CD14-positive monocyte (primary cell): ENCODE measurements around the gene PLPPR5. TPM values are rescaled to one million over a fixed set of nuclear protein-coding genes. Genes with fewer than 3 reads are reported as not detected.

ENCODE experiments used
- DNase-seq, 3 donors: peaks; one replicate each; pipeline ENCODE4 v3.0.0-alpha.2; 2011 to 2022
- H2AFZ ChIP-seq: 2 replicates; pipeline ENCODE4 v1.6.0; 2012; ENCODE audit warnings: mild to moderate bottlenecking, low read depth, low read length, inconsistent platforms; ENCODE audit not compliant: insufficient read depth, poor library complexity, severe bottlenecking
- H3K27ac ChIP-seq, 2 donors: 1 replicate in 1 of 2; 2 replicates in 1 of 2; pipeline ENCODE4 v1.5.1; 2012 to 2013; ENCODE audit warnings: low read length in 2 of 2, control low read depth in 1 of 2, inconsistent platforms in 1 of 2, low read depth in 1 of 2, mild to moderate bottlenecking in 1 of 2
- H3K27me3 ChIP-seq, 2 donors: one replicate each; pipeline versions ENCODE4 v1.6.0 to v1.6.1; 2011 to 2013; ENCODE audit warnings: low read length in 2 of 2; ENCODE audit not compliant: control insufficient read depth in 2 of 2, insufficient read depth in 2 of 2
- H3K36me3 ChIP-seq, 2 donors: replicated peaks in 1 of 2; 1 replicate in 1 of 2; 2 replicates in 1 of 2; pipeline versions ENCODE4 v1.5.1 to v1.6.1; 2012 to 2013; ENCODE audit warnings: low read length in 2 of 2, control low read depth in 1 of 2, inconsistent platforms in 1 of 2, mild to moderate bottlenecking in 1 of 2; ENCODE audit not compliant: insufficient read depth in 2 of 2, control insufficient read depth in 1 of 2
- H3K4me1 ChIP-seq, 2 donors: 1 replicate in 1 of 2; 2 replicates in 1 of 2; pipeline versions ENCODE4 v1.5.1 to v1.6.1; 2012 to 2013; ENCODE audit warnings: low read length in 2 of 2, control low read depth in 1 of 2, inconsistent platforms in 1 of 2, mild to moderate bottlenecking in 1 of 2, moderate library complexity in 1 of 2; ENCODE audit not compliant: insufficient read depth in 2 of 2, control insufficient read depth in 1 of 2
- H3K4me2 ChIP-seq: replicated peaks from 2 replicates; pipeline ENCODE3; 2012; ENCODE audit warnings: low read length, moderate library complexity, mild to moderate bottlenecking; ENCODE audit not compliant: poor library complexity, severe bottlenecking; ENCODE audit errors: extremely low read depth
- H3K4me3 ChIP-seq, 3 experiments: fragments of 200-600 bp in 1 of 3; sonication (generic) in 1 of 3; replicated peaks in 1 of 3; 1 replicate in 2 of 3; 2 replicates in 1 of 3; pipeline ENCODE4 v1.5.1; 2011 to 2013; ENCODE audit warnings: low read length in 3 of 3, mild to moderate bottlenecking in 3 of 3, control low read depth in 2 of 3, low read depth in 2 of 3, inconsistent platforms in 1 of 3, moderate library complexity in 1 of 3
- H3K79me2 ChIP-seq: 2 replicates; pipeline ENCODE4 v1.6.0; 2012; ENCODE audit warnings: mild to moderate bottlenecking, control low read depth, inconsistent platforms, low read length, moderate library complexity; ENCODE audit not compliant: insufficient read depth
- H3K9ac ChIP-seq: 2 replicates; pipeline ENCODE4 v1.6.0; 2017; ENCODE audit warnings: low read length, mild to moderate bottlenecking; ENCODE audit not compliant: insufficient read depth, poor library complexity, severe bottlenecking
- H3K9me3 ChIP-seq, 2 donors: replicated peaks in 1 of 2; 1 replicate in 1 of 2; 2 replicates in 1 of 2; pipeline versions ENCODE4 v1.5.1 to v1.6.1; 2012 to 2013; ENCODE audit warnings: low read length in 2 of 2, control low read depth in 1 of 2; ENCODE audit not compliant: control insufficient read depth in 1 of 2, insufficient read depth in 1 of 2
- H4K20me1 ChIP-seq: 2 replicates; pipeline ENCODE4 v1.6.0; 2012; ENCODE audit warnings: mild to moderate bottlenecking, low read length, control low read depth, moderate library complexity; ENCODE audit not compliant: insufficient read depth
- H3K27ac Mint-ChIP-seq, 7 donors: one replicate each; pipeline ENCODE4 v1.8.0; 2020; ENCODE audit warnings: mild to moderate bottlenecking in 7 of 7, mixed read lengths in 7 of 7, moderate library complexity in 6 of 7, inconsistent platforms in 2 of 7
- H3K27me3 Mint-ChIP-seq, 3 donors: one replicate each; pipeline ENCODE4 v1.8.0; 2021 to 2022; ENCODE audit warnings: low read depth in 3 of 3, mild to moderate bottlenecking in 3 of 3, mixed read lengths in 3 of 3, moderate library complexity in 3 of 3, inconsistent platforms in 1 of 3
- H3K36me3 Mint-ChIP-seq, 2 donors: one replicate each; pipeline ENCODE4 v1.8.0; 2020; ENCODE audit warnings: mixed read lengths in 2 of 2, inconsistent platforms in 1 of 2, mild to moderate bottlenecking in 1 of 2
- H3K4me1 Mint-ChIP-seq: one replicate; pipeline ENCODE4 v1.8.0; 2020; ENCODE audit warnings: mild to moderate bottlenecking, mixed read lengths
- H3K4me3 Mint-ChIP-seq, 2 donors: one replicate each; pipeline ENCODE4 v1.8.0; 2020; ENCODE audit warnings: mild to moderate bottlenecking in 2 of 2, mixed read lengths in 2 of 2, moderate library complexity in 1 of 2
- H3K9me3 Mint-ChIP-seq, 7 donors: one replicate each; pipeline ENCODE4 v1.8.0; 2020 to 2022; ENCODE audit warnings: mixed read lengths in 7 of 7, mild to moderate bottlenecking in 6 of 7, moderate library complexity in 6 of 7, inconsistent platforms in 2 of 7
- WGBS: methylation state at CpG from one replicate; pipeline ENCODE4 v1.1.5; 2013; ENCODE audit warnings: missing lambda C conversion rate; ENCODE audit not compliant: insufficient coverage; 5-methylcytosine and 5-hydroxymethylcytosine counted together
- intact Hi-C, 2 donors: fragments of 100-400 bp; cut with micrococcal nuclease; formaldehyde crosslinking; loops; one replicate each; pipeline versions ENCODE4 v1.15.0 to v1.15.1; 2023
- polyA plus RNA-seq, 3 donors: library from polyadenylated mRNA; depleted of rRNA in 1 of 3; unstranded in 2 of 3; stranded (reverse) in 1 of 3; fragments of 300-500 nt in 2 of 3; fragments of >200 nt in 1 of 3; fragmentation: Illumina TruSeq in 2 of 3; gene quantifications; 1 replicate in 2 of 3; 2 replicates in 1 of 3; pipeline ENCODE4 v1.2.3, GENCODE V29; 2012 to 2021
- TF ChIP-seq, protein P1 (sequence below): fragments of 200-600 bp; IDR thresholded peaks from one replicate; pipeline ENCODE4 v1.8.0; 2022; ENCODE audit warnings: antibody characterized with exemption, mild to moderate bottlenecking

PLPPR5 gene
- polyA plus RNA-seq, 3 donors: not detected

DNA sequence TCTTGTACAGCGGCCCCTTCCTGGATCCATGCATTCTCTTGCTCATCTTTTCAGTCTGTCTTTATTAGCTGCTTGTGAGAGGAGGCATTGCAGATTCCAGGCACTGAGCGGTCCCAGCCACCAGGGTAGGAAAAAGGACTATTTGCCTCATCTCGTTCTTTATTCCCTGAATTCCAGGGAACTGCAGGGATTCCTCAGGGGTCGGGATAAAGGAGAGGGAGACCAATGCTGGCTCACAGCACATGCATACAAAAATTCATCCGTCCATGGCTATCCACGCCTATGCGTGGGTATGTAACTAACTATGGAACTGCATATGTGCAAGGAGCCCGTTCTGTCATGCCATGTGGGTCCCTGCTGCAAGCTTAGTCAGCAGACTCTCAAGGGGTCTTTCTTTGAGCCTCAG is 879 bp upstream of the PLPPR5 start:
- TF ChIP-seq, protein P1, sequence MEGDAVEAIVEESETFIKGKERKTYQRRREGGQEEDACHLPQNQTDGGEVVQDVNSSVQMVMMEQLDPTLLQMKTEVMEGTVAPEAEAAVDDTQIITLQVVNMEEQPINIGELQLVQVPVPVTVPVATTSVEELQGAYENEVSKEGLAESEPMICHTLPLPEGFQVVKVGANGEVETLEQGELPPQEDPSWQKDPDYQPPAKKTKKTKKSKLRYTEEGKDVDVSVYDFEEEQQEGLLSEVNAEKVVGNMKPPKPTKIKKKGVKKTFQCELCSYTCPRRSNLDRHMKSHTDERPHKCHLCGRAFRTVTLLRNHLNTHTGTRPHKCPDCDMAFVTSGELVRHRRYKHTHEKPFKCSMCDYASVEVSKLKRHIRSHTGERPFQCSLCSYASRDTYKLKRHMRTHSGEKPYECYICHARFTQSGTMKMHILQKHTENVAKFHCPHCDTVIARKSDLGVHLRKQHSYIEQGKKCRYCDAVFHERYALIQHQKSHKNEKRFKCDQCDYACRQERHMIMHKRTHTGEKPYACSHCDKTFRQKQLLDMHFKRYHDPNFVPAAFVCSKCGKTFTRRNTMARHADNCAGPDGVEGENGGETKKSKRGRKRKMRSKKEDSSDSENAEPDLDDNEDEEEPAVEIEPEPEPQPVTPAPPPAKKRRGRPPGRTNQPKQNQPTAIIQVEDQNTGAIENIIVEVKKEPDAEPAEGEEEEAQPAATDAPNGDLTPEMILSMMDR: no peak
- H3K4me1 Mint-ChIP-seq: no peaks in the 10 kb centered on the region
- no peaks in the 10 kb centered on the region for H3K36me3 Mint-ChIP-seq
- Histone ChIP-seq H3K4me1 (no peaks in the 10 kb centered on the region), H3K27ac (no peak overlapping the region), H3K79me2 (no peaks in the 10 kb centered on the region), H3K36me3 (no peaks in the 10 kb centered on the region), H3K9me3 (peaks cover 0 to 11% of the 10 kb centered on the region in 2 donors), H4K20me1 (no peaks in the 10 kb centered on the region), H3K4me3 (no peak overlapping the region), H3K4me2 (no peak overlapping the region), H3K9ac (no peak overlapping the region), H3K27me3 (peaks cover 34 to 53% of the 10 kb centered on the region in 2 donors), H2AFZ (no peak overlapping the region)
- H3K27me3 Mint-ChIP-seq: peaks cover 37 to 56% (median 49%) of the 10 kb centered on the region in 3 donors
- H3K9me3 Mint-ChIP-seq: peaks cover 0 to 7% (median 2%) of the 10 kb centered on the region in 7 donors
- H3K27ac Mint-ChIP-seq: peak overlapping the region in 1 of 7 donors; percentile 58
- intact Hi-C loops: no loop called here
- WGBS: 69% methylated on average over 4 of the region's 8 CpGs
- H3K4me3 Mint-ChIP-seq: peak overlapping the region in 1 of 2 donors; percentile 76
- DNase-seq: no peak

DNA sequence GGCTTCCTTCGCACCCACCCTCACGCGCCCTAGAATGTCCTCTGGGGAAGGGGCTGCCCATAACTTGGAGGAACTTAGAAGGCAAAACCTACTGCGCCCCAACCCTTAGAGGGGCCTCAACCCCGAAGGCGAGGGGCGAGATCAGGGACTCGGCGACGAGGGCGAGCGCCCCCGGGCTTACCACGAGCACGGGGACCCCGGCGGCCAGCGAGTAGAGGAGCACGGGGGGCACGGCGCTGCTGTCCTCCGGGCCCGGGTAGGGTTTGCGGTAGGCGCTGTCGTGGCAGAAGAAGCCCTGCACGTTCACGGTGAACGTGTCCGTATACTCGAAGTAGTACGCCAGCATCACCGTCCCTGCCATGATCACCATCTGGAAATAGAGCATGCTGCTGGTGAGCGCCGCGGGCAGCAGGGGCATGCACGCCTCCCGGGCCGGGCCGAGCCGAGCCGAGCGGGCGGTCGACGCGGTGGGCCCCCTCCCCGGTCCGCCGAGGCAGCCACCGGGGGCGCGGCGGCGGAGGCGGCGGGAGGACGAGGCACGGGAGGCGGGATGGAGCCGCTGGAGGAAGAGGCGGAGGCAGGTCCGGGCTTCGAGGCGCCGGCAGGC is 304 bp downstream of the PLPPR5 start:
- no peaks in the 10 kb centered on the region for H3K79me2 ChIP-seq
- Mint-ChIP-seq H3K4me1 (no peaks in the 10 kb centered on the region), H3K36me3 (no peaks in the 10 kb centered on the region), H3K27me3 (peaks cover 37 to 62% (median 49%) of the 10 kb centered on the region in 3 donors), H3K9me3 (peaks cover 0 to 7% (median 5%) of the 10 kb centered on the region in 7 donors), H3K4me3 (peak overlapping the region in 1 of 2 donors; percentile 65), H3K27ac (no peak overlapping the region)
- H3K9me3 ChIP-seq: peaks cover 0 to 11% of the 10 kb centered on the region in 2 donors
- no peaks in the 10 kb centered on the region for H3K4me1 ChIP-seq
- no peak overlapping the region for H3K9ac ChIP-seq
- peaks cover 34 to 53% of the 10 kb centered on the region in 2 donors for H3K27me3 ChIP-seq
- no peak overlapping the region for H3K27ac ChIP-seq
- no peaks in the 10 kb centered on the region for H3K36me3 ChIP-seq
- no peak overlapping the region for H2AFZ ChIP-seq
- no peak for DNase-seq
- no peak overlapping the region for H3K4me2 ChIP-seq
- 1% methylated on average over 60 of the region's 66 CpGs for WGBS
- H3K4me3 ChIP-seq: no peak overlapping the region
- TF ChIP-seq, protein P1: no peak
- intact Hi-C loops: no loop called here
- H4K20me1 ChIP-seq: no peaks in the 10 kb centered on the region
